Astrocyte (in vitro differentiated cells and primary cell): ENCODE measurements around the gene DOK6.
"Not testable (repeated sequence)": the region's sequence is repeated elsewhere in the genome, so short reads cannot be mapped to it uniquely, and the experiment has no call there.

Experiments used
- EZH2 ChIP-seq: IDR thresholded peaks from 2 replicates; pipeline ENCODE4 v1.6.1; 2012; ENCODE audit warnings: mild to moderate bottlenecking, low read length, inconsistent platforms; ENCODE audit not compliant: insufficient read depth
- TF ChIP-seq, protein P1 (sequence below): IDR thresholded peaks from 2 replicates; pipeline ENCODE4 v1.5.1; 2011; ENCODE audit warnings: low read depth, mild to moderate bottlenecking, inconsistent platforms, low read length, moderate library complexity; ENCODE audit not compliant: insufficient read depth

DNA sequence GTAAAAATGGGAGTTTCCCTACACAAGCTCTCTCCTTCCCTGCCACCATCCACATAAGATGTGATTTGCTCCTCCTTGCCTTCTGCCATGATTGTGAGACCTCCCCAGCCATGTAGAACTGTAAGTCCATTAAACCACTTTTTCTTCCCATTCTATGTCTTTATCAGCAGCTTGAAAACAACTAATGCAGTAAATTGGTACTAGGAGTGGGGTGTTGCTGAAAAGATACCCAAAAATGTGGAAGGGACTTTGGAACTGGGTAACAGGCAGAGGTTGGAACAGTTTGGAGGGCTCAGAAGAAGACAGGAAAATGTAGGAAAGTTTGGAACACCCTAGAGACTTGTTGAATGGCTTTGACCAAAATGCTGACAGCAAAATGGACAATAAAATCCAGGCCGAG is 40.9 kb upstream of the DOK6 start:
- TF ChIP-seq, protein P1, sequence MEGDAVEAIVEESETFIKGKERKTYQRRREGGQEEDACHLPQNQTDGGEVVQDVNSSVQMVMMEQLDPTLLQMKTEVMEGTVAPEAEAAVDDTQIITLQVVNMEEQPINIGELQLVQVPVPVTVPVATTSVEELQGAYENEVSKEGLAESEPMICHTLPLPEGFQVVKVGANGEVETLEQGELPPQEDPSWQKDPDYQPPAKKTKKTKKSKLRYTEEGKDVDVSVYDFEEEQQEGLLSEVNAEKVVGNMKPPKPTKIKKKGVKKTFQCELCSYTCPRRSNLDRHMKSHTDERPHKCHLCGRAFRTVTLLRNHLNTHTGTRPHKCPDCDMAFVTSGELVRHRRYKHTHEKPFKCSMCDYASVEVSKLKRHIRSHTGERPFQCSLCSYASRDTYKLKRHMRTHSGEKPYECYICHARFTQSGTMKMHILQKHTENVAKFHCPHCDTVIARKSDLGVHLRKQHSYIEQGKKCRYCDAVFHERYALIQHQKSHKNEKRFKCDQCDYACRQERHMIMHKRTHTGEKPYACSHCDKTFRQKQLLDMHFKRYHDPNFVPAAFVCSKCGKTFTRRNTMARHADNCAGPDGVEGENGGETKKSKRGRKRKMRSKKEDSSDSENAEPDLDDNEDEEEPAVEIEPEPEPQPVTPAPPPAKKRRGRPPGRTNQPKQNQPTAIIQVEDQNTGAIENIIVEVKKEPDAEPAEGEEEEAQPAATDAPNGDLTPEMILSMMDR: not testable (repeated sequence)
- not testable (repeated sequence) for TF ChIP-seq EZH2
